MM.1S (cell line): Measurements from ENCODE around the gene GRIK5.

Experiments used
- DNase-seq: peaks from one replicate; pipeline ENCODE4 v3.0.0-alpha.2; 2015
- H2AFZ ChIP-seq: fragments of 300-600 bp; sonication (generic); 2 replicates; pipeline ENCODE4 v1.6.0; 2016; ENCODE audit warnings: antibody characterized with exemption, low read length
- H3F3A ChIP-seq: fragments of 300-600 bp; sonication (generic); 2 replicates; pipeline ENCODE4 v1.6.1; 2016; ENCODE audit warnings: mild to moderate bottlenecking, antibody characterized with exemption, low read length, moderate library complexity, mixed read lengths; ENCODE audit not compliant: insufficient read depth
- H3K27ac ChIP-seq: fragments of 300-600 bp; sonication (generic); 2 replicates; pipeline ENCODE4 v1.5.1; 2016; ENCODE audit warnings: mild to moderate bottlenecking, low read length
- H3K27me3 ChIP-seq: fragments of 300-600 bp; sonication (generic); replicated peaks from 2 replicates; pipeline ENCODE4 v1.6.0; 2016; ENCODE audit warnings: low read length; ENCODE audit not compliant: insufficient read depth
- H3K36me3 ChIP-seq: fragments of 300-600 bp; sonication (generic); replicated peaks from 2 replicates; pipeline ENCODE4 v1.6.1; 2016; ENCODE audit warnings: mild to moderate bottlenecking, low read length, mixed read lengths; ENCODE audit not compliant: insufficient read depth
- H3K4me1 ChIP-seq: fragments of 300-600 bp; sonication (generic); 2 replicates; pipeline ENCODE4 v1.6.1; 2016; ENCODE audit warnings: low read length, mixed read lengths
- H3K4me2 ChIP-seq: fragments of 300-600 bp; sonication (generic); 2 replicates; pipeline ENCODE4 v1.6.0; 2016; ENCODE audit warnings: low read depth, low read length
- H3K4me3 ChIP-seq: fragments of 300-600 bp; sonication (generic); 2 replicates; pipeline ENCODE4 v1.5.1; 2016; ENCODE audit warnings: low read length, mixed read lengths
- H3K79me2 ChIP-seq: fragments of 300-600 bp; sonication (generic); 2 replicates; pipeline ENCODE4 v1.6.1; 2016; ENCODE audit warnings: mixed run types, low read length, mixed read lengths
- H3K9ac ChIP-seq: fragments of 300-600 bp; sonication (generic); 2 replicates; pipeline ENCODE4 v1.6.1; 2016; ENCODE audit warnings: low read length, mixed read lengths
- H3K9me2 ChIP-seq: fragments of 300-600 bp; sonication (generic); replicated peaks from 2 replicates; pipeline ENCODE4 v1.6.1; 2016; ENCODE audit warnings: mild to moderate bottlenecking, low read length, mixed read lengths; ENCODE audit not compliant: insufficient read depth
- H3K9me3 ChIP-seq: fragments of 300-600 bp; sonication (generic); replicated peaks from 2 replicates; pipeline ENCODE4 v1.6.1; 2016; ENCODE audit warnings: mild to moderate bottlenecking, low read length, mixed read lengths; ENCODE audit not compliant: insufficient read depth
- H4K20me1 ChIP-seq: fragments of 300-600 bp; sonication (generic); 2 replicates; pipeline ENCODE4 v1.6.1; 2016; ENCODE audit warnings: mild to moderate bottlenecking, low read length, moderate library complexity, mixed read lengths; ENCODE audit not compliant: insufficient read depth
- CTCF ChIP-seq: fragments of 300-600 bp; sonication (generic); IDR thresholded peaks from 2 replicates; pipeline ENCODE4 v1.5.1; 2016; ENCODE audit warnings: antibody characterized with exemption, low read length, mixed read lengths
- EZH2 ChIP-seq: fragments of 300-600 bp; sonication (generic); optimal IDR thresholded peaks from 2 replicates; pipeline ENCODE3; 2017; ENCODE audit warnings: low read depth, mild to moderate bottlenecking, antibody characterized with exemption, low read length, mixed read lengths
- EZH2phosphoT487 ChIP-seq: fragments of 300-600 bp; sonication (generic); IDR thresholded peaks from 2 replicates; pipeline ENCODE4 v1.6.1; 2018; ENCODE audit warnings: antibody characterized with exemption, low read length

Gene GRIK5

GRCh38 chr19:41991025-41991424, 79.0 kb downstream of the GRIK5 start:
- no peak overlapping the region for H2AFZ ChIP-seq
- H3K4me2 ChIP-seq = no peak overlapping the region
- H4K20me1 ChIP-seq = no peaks in the 10 kb centered on the region
- H3K27ac ChIP-seq = no peak overlapping the region
- no peak overlapping the region for H3K9ac ChIP-seq
- H3K79me2 ChIP-seq = no peaks in the 10 kb centered on the region
- no peaks in the 10 kb centered on the region for H3F3A ChIP-seq
- TF ChIP-seq EZH2phosphoT487 (no peak), CTCF (no peak), EZH2 (no peak)
- no peaks in the 10 kb centered on the region for H3K9me2 ChIP-seq
- H3K4me3 ChIP-seq = no peak overlapping the region
- H3K36me3 ChIP-seq = no peaks in the 10 kb centered on the region
- DNase-seq = no peak
- H3K27me3 ChIP-seq = peaks cover 75% of the 10 kb centered on the region
- no peaks in the 10 kb centered on the region for H3K9me3 ChIP-seq
- no peaks in the 10 kb centered on the region for H3K4me1 ChIP-seq

GRCh38 chr19:41990615-41991014, 79.4 kb downstream of the GRIK5 start:
- Histone ChIP-seq H4K20me1 (no peaks in the 10 kb centered on the region), H3K27me3 (peaks cover 76% of the 10 kb centered on the region), H3K9me2 (no peaks in the 10 kb centered on the region), H3K9ac (no peak overlapping the region), H3K4me2 (no peak overlapping the region), H3K9me3 (no peaks in the 10 kb centered on the region), H3K4me3 (no peak overlapping the region), H3K79me2 (no peaks in the 10 kb centered on the region), H3K27ac (no peak overlapping the region), H2AFZ (no peak overlapping the region), H3K36me3 (no peaks in the 10 kb centered on the region), H3K4me1 (no peaks in the 10 kb centered on the region), H3F3A (no peaks in the 10 kb centered on the region)
- DNase-seq = no peak
- TF ChIP-seq EZH2 = no peak
- no peak for TF ChIP-seq CTCF
- TF ChIP-seq EZH2phosphoT487 = no peak

GRCh38 chr19:41990028-41990427, 80.0 kb downstream of the GRIK5 start:
- TF ChIP-seq EZH2 = no peak
- no peak for TF ChIP-seq EZH2phosphoT487
- no peak for TF ChIP-seq CTCF
- Histone ChIP-seq H3K4me2 (no peak overlapping the region), H2AFZ (no peak overlapping the region), H3K9ac (no peak overlapping the region), H4K20me1 (no peaks in the 10 kb centered on the region), H3K4me3 (no peak overlapping the region), H3K79me2 (no peaks in the 10 kb centered on the region), H3K9me2 (no peaks in the 10 kb centered on the region), H3K9me3 (no peaks in the 10 kb centered on the region), H3K36me3 (no peaks in the 10 kb centered on the region), H3K4me1 (no peaks in the 10 kb centered on the region), H3K27ac (no peak overlapping the region), H3K27me3 (peaks cover 76% of the 10 kb centered on the region), H3F3A (no peaks in the 10 kb centered on the region)
- no peak for DNase-seq

GRCh38 chr19:41988947-41989346, 81.1 kb downstream of the GRIK5 start:
- H3K9me3 ChIP-seq = no peaks in the 10 kb centered on the region
- no peak overlapping the region for H3K4me2 ChIP-seq
- no peaks in the 10 kb centered on the region for H3F3A ChIP-seq
- no peaks in the 10 kb centered on the region for H3K4me1 ChIP-seq
- H3K9ac ChIP-seq = no peak overlapping the region
- no peak overlapping the region for H3K4me3 ChIP-seq
- no peak overlapping the region for H3K27ac ChIP-seq
- H3K9me2 ChIP-seq = no peaks in the 10 kb centered on the region
- no peak overlapping the region for H2AFZ ChIP-seq
- H3K27me3 ChIP-seq = peaks cover 79% of the 10 kb centered on the region
- TF ChIP-seq EZH2phosphoT487 (no peak), EZH2 (no peak), CTCF (no peak)
- no peaks in the 10 kb centered on the region for H4K20me1 ChIP-seq
- no peak for DNase-seq
- no peaks in the 10 kb centered on the region for H3K79me2 ChIP-seq
- H3K36me3 ChIP-seq = no peaks in the 10 kb centered on the region
